ENCODE results near the gene PDHA1. TPM values are rescaled to one million over a fixed set of nuclear protein-coding genes. Genes with fewer than 3 reads are reported as not detected.

Gene PDHA1
- total and polyA plus RNA-seq, 10 donors = 47.5 to 114 (median 89.3) TPM

- H3K27ac ChIP-seq = no peak overlapping the region
- H3K9me3 ChIP-seq = peaks cover 0 to 14% (median 7%) of the 10 kb centered on the region in 8 donors
- TF ChIP-seq CTCF (IDR thresholded peaks at IDR 0.05 in 8 of 11, conservative IDR thresholded peaks at IDR 0.05 in 3 of 11) = no peak
- no peak for TF ChIP-seq POLR2A (IDR thresholded peaks at IDR 0.05)
- TF ChIP-seq POLR2AphosphoS5 (IDR thresholded peaks at IDR 0.05) = no peak
- no peaks in the 10 kb centered on the region for H3K27me3 ChIP-seq (replicated peaks in 1 of 7)
- intact Hi-C loops (cut with DNase I; ENCODE audit: low total_unique reads) = loop anchor here (5.0 kb wide), 1 partner anchor 940 kb away; no protein-coding TSS in a partner anchor
- DNase-seq = no peak
- H3K4me3 ChIP-seq = no peak overlapping the region
- H3K4me1 ChIP-seq = no peaks in the 10 kb centered on the region
- H3K36me3 ChIP-seq = no peaks in the 10 kb centered on the region
- 73 to 92% (median 88%) methylated on average over 10 of the region's 10 CpGs for WGBS, 5 donors
These were observed 11.9 kb upstream of the PDHA1 start for GRCh38 chrX:19331831-19332230.

GRCh38 chrX:19332983-19333382 lies 10.7 kb upstream of the PDHA1 start:
- intact Hi-C loops (cut with DNase I; ENCODE audit: low total_unique reads) = loop anchor here (5.0 kb wide), 1 partner anchor 941 kb away; no protein-coding TSS in a partner anchor

GRCh38 chrX:19334945-19335626 lies 8.6 kb upstream of the PDHA1 start:
- DNase-seq = no peak
- no peaks in the 10 kb centered on the region for H3K4me1 ChIP-seq
- intact Hi-C loops (cut with DNase I; ENCODE audit: low total_unique reads) = loop anchor here (5.0 kb wide), 1 partner anchor 943 kb away; no protein-coding TSS in a partner anchor

More at GRCh38 chrX:19332983-19333382, 10.7 kb upstream of the PDHA1 start:
- Histone ChIP-seq H3K4me3 (no peak overlapping the region), H3K27ac (no peak overlapping the region), H3K9me3 (peaks cover 0 to 14% (median 7%) of the 10 kb centered on the region in 8 donors), H3K36me3 (no peaks in the 10 kb centered on the region), H3K4me1 (no peaks in the 10 kb centered on the region), H3K27me3 (replicated peaks in 1 of 7) (no peaks in the 10 kb centered on the region)
- TF ChIP-seq POLR2A (IDR thresholded peaks at IDR 0.05) (no peak), CTCF (IDR thresholded peaks at IDR 0.05 in 8 of 11, conservative IDR thresholded peaks at IDR 0.05 in 3 of 11) (no peak), POLR2AphosphoS5 (IDR thresholded peaks at IDR 0.05) (no peak)
- DNase-seq = no peak
- 43 to 68% (median 58%) methylated on average over 2 to 5 of the region's 5 CpGs for WGBS, 5 donors

More at GRCh38 chrX:19334945-19335626, 8.6 kb upstream of the PDHA1 start:
- Histone ChIP-seq H3K27me3 (replicated peaks in 1 of 7) (no peaks in the 10 kb centered on the region), H3K36me3 (no peaks in the 10 kb centered on the region), H3K9me3 (peaks cover 0 to 14% (median 7%) of the 10 kb centered on the region in 8 donors), H3K4me3 (no peak overlapping the region), H3K27ac (no peak overlapping the region)
- 63 to 75% (median 71%) methylated on average over 16 of the region's 16 CpGs for WGBS, 5 donors
- TF ChIP-seq CTCF (IDR thresholded peaks at IDR 0.05 in 8 of 11, conservative IDR thresholded peaks at IDR 0.05 in 3 of 11) = peak in 4 of 11 experiments; percentile 16 to 47 (median 34)
- TF ChIP-seq POLR2A (IDR thresholded peaks at IDR 0.05) = no peak
